Thymus (tissue), 14 donors: ENCODE data around the gene ALDH8A1. TPM values are rescaled to one million over a fixed set of nuclear protein-coding genes. Genes with fewer than 3 reads are reported as not detected.

ENCODE experiments used
- DNase-seq, 9 donors: peaks; one replicate each; pipeline ENCODE4 v3.0.0-alpha.2; 2013; ENCODE audit warnings: low spot score in 9 of 9, low read depth in 6 of 9, missing footprints in 1 of 9
- H3K27ac ChIP-seq, 2 donors: one replicate each; pipeline ENCODE4 v1.5.1; 2013; ENCODE audit warnings: control low read depth in 1 of 2, low read depth in 1 of 2, low read length in 1 of 2, mild to moderate bottlenecking in 1 of 2, moderate library complexity in 1 of 2
- H3K27me3 ChIP-seq, 2 donors: one replicate each; pipeline ENCODE4 v1.5.1; 2013; ENCODE audit warnings: low read length in 1 of 2; ENCODE audit not compliant: control insufficient read depth in 2 of 2, insufficient read depth in 1 of 2
- H3K36me3 ChIP-seq, 2 donors: one replicate each; pipeline ENCODE4 v1.5.1; 2013; ENCODE audit warnings: low read length in 1 of 2, mild to moderate bottlenecking in 1 of 2, moderate library complexity in 1 of 2; ENCODE audit not compliant: control insufficient read depth in 2 of 2, insufficient read depth in 2 of 2
- H3K4me1 ChIP-seq, 2 donors: one replicate each; pipeline ENCODE4 v1.5.1; 2013; ENCODE audit warnings: low read length in 2 of 2; ENCODE audit not compliant: control insufficient read depth in 2 of 2, insufficient read depth in 2 of 2
- H3K4me3 ChIP-seq, 2 donors: one replicate each; pipeline ENCODE4 v1.5.1; 2013; ENCODE audit warnings: low read length in 2 of 2, control low read depth in 1 of 2, mild to moderate bottlenecking in 1 of 2
- H3K9me3 ChIP-seq, 2 donors: one replicate each; pipeline ENCODE4 v1.5.1; 2013; ENCODE audit warnings: low read length in 1 of 2, mild to moderate bottlenecking in 1 of 2; ENCODE audit not compliant: control insufficient read depth in 2 of 2, insufficient read depth in 1 of 2
- WGBS: extraction: QIAGEN DNeasy Blood & Tissue Kit; methylation state at CpG from one replicate; pipeline ENCODE4 v1.1.7; 2013; 5-methylcytosine and 5-hydroxymethylcytosine counted together
- long read RNA-seq, 10 donors: transcript quantifications; one replicate each; lab custom pipeline, GENCODE V29; 2026
- polyA plus RNA-seq: library from polyadenylated mRNA; stranded (reverse); fragments of 200-250 nt; gene quantifications from one replicate; pipeline ENCODE4 v1.2.3, GENCODE V29; 2013
- total RNA-seq: library from RNA; stranded (reverse); fragments of 120-200 nt; gene quantifications from one replicate; pipeline ENCODE4 v1.2.4, GENCODE V29; 2013
- donor health status: healthy.

The ALDH8A1 gene
- total RNA-seq (0.42 TPM), polyA plus RNA-seq (9.1 TPM)
- long read RNA-seq, donor 1 = 0 reads
- long read RNA-seq, donor 2 = 0 reads
- long read RNA-seq, donor 3 = 0 reads
- long read RNA-seq, donor 4 = 0 reads
- long read RNA-seq, donor 5, partial matches to known transcripts = 0 of 1 reads
- long read RNA-seq, donor 5, other reads (novel, unspliced or antisense) = 0 of 1 reads
- long read RNA-seq, donor 6 = 0 reads
- long read RNA-seq, donor 7 = 0 reads
- long read RNA-seq, donor 8 = 0 reads
- long read RNA-seq, donor 9 = 0 reads
- long read RNA-seq, donor 10 = 0 reads

GRCh38 chr6:134949927-134950326 lies at the start of gene ALDH8A1:
Gene ALDH8A1, minus strand, starts transcription at chr6:134950101. Its CDS starts 48 bp downstream, at chr6:134950053.
- no peaks in the 10 kb centered on the region for H3K36me3 ChIP-seq
- no peak for DNase-seq
- H3K4me3 ChIP-seq = no peak within 1 kb of the TSS
- WGBS = 97% methylated on average over 4 of the region's 4 CpGs
- H3K4me1 ChIP-seq = no peaks in the 10 kb centered on the region
- H3K9me3 ChIP-seq = peaks cover 0 to 2% of the 10 kb centered on the region in 2 donors
- no peaks in the 10 kb centered on the region for H3K27me3 ChIP-seq
- no peak within 1 kb of the TSS for H3K27ac ChIP-seq

GRCh38 chr6:134999107-134999506 lies 49.2 kb upstream of the ALDH8A1 start:
- 99% methylated on average over 1 of the region's 1 CpG for WGBS
- Histone ChIP-seq H3K4me1 (no peaks in the 10 kb centered on the region), H3K9me3 (no peaks in the 10 kb centered on the region), H3K36me3 (peaks cover 5 to 49% of the 10 kb centered on the region in 2 donors), H3K27ac (no peak overlapping the region), H3K4me3 (no peak overlapping the region), H3K27me3 (no peaks in the 10 kb centered on the region)
- DNase-seq = no peak

GRCh38 chr6:134997133-134997995 lies 47.5 kb upstream of the ALDH8A1 start:
- DNase-seq = no peak
- whole genome bisulfite sequencing = 97% methylated on average over 9 of the region's 9 CpGs
- peaks cover 5 to 61% of the 10 kb centered on the region in 2 donors for H3K36me3 ChIP-seq

GRCh38 chr6:134995536-134995935 lies 45.6 kb upstream of the ALDH8A1 start:
- Histone ChIP-seq H3K4me1 (no peaks in the 10 kb centered on the region), H3K9me3 (no peaks in the 10 kb centered on the region), H3K27ac (no peak overlapping the region), H3K36me3 (peaks cover 11 to 68% of the 10 kb centered on the region in 2 donors), H3K4me3 (no peak overlapping the region), H3K27me3 (no peaks in the 10 kb centered on the region)
- no peak for DNase-seq
- WGBS = 97% methylated on average over 1 of the region's 1 CpG

More at GRCh38 chr6:134997133-134997995, 47.5 kb upstream of the ALDH8A1 start:
- Histone ChIP-seq H3K4me3 (no peak overlapping the region), H3K27me3 (no peaks in the 10 kb centered on the region), H3K4me1 (no peaks in the 10 kb centered on the region), H3K9me3 (no peaks in the 10 kb centered on the region), H3K27ac (no peak overlapping the region)

- Histone ChIP-seq H3K4me1 (no peaks in the 10 kb centered on the region), H3K36me3 (peaks cover 12 to 69% of the 10 kb centered on the region in 2 donors), H3K4me3 (no peak overlapping the region), H3K27me3 (no peaks in the 10 kb centered on the region), H3K9me3 (no peaks in the 10 kb centered on the region), H3K27ac (no peak overlapping the region)
- no peak for DNase-seq
Measured at GRCh38 chr6:134994431-134994830, 44.5 kb upstream of the ALDH8A1 start.

- H3K9me3 ChIP-seq = no peaks in the 10 kb centered on the region
- H3K27me3 ChIP-seq = no peaks in the 10 kb centered on the region
- no peak overlapping the region for H3K4me3 ChIP-seq
- peaks cover 9 to 64% of the 10 kb centered on the region in 2 donors for H3K36me3 ChIP-seq
- no peak for DNase-seq
- 98% methylated on average over 6 of the region's 6 CpGs for WGBS
- H3K4me1 ChIP-seq = no peaks in the 10 kb centered on the region
- no peak overlapping the region for H3K27ac ChIP-seq
Measured at GRCh38 chr6:134992155-134992554, 42.3 kb upstream of the ALDH8A1 start.

- no peak overlapping the region for H3K4me3 ChIP-seq
- WGBS = 79% methylated on average over 3 of the region's 3 CpGs
- H3K36me3 ChIP-seq = peaks cover 6 to 57% of the 10 kb centered on the region in 2 donors
- DNase-seq = no peak
- H3K9me3 ChIP-seq = no peaks in the 10 kb centered on the region
- no peaks in the 10 kb centered on the region for H3K4me1 ChIP-seq
- H3K27ac ChIP-seq = no peak overlapping the region
- no peaks in the 10 kb centered on the region for H3K27me3 ChIP-seq
Measured at GRCh38 chr6:134990262-134990661, 40.4 kb upstream of the ALDH8A1 start.

- no peak overlapping the region for H3K27ac ChIP-seq
- H3K9me3 ChIP-seq = no peaks in the 10 kb centered on the region
- no peak for DNase-seq
- H3K4me1 ChIP-seq = no peaks in the 10 kb centered on the region
- H3K36me3 ChIP-seq = peaks cover 11 to 47% of the 10 kb centered on the region in 2 donors
- H3K4me3 ChIP-seq = no peak overlapping the region
- WGBS = 19% methylated on average over 1 of the region's 1 CpG
- H3K27me3 ChIP-seq = no peaks in the 10 kb centered on the region
Measured at GRCh38 chr6:134984821-134985220, 34.9 kb upstream of the ALDH8A1 start.

GRCh38 chr6:134983823-134984222 lies 33.9 kb upstream of the ALDH8A1 start:
- no peak for DNase-seq
- H3K4me3 ChIP-seq = no peak overlapping the region
- H3K4me1 ChIP-seq = no peaks in the 10 kb centered on the region
- no peaks in the 10 kb centered on the region for H3K27me3 ChIP-seq
- no peaks in the 10 kb centered on the region for H3K9me3 ChIP-seq
- H3K36me3 ChIP-seq = peaks cover 14 to 50% of the 10 kb centered on the region in 2 donors
- no peak overlapping the region for H3K27ac ChIP-seq
- WGBS = over 99% methylated on average over 2 of the region's 2 CpGs
